Immature natural killer cell (primary cell): Measurements from ENCODE around the gene RAPGEF1. TPM values are rescaled to one million over a fixed set of nuclear protein-coding genes. Genes with fewer than 3 reads are reported as not detected.
"Not testable (repeated sequence)": the region's sequence is repeated elsewhere in the genome, so short reads cannot be mapped to it uniquely, and the experiment has no call there.

Experiments
- DNase-seq, 3 donors: peaks; one replicate each; pipeline ENCODE4 v3.0.0; 2022; ENCODE audit warnings: mixed read lengths in 1 of 3
- H3K27ac Mint-ChIP-seq, 6 donors: one replicate each; pipeline ENCODE4 v1.8.0; 2020; ENCODE audit warnings: mixed read lengths in 6 of 6, mild to moderate bottlenecking in 5 of 6, inconsistent platforms in 4 of 6, moderate library complexity in 3 of 6
- H3K27me3 Mint-ChIP-seq, 3 donors: one replicate each; pipeline ENCODE4 v1.8.0; 2020 to 2021; ENCODE audit warnings: low read depth in 3 of 3, mild to moderate bottlenecking in 3 of 3, mixed read lengths in 3 of 3, moderate library complexity in 3 of 3, inconsistent platforms in 1 of 3
- H3K36me3 Mint-ChIP-seq, 3 donors: one replicate each; pipeline ENCODE4 v1.8.0; 2020; ENCODE audit warnings: mixed read lengths in 3 of 3, inconsistent platforms in 2 of 3, mild to moderate bottlenecking in 2 of 3
- H3K4me1 Mint-ChIP-seq, 2 donors: one replicate each; pipeline ENCODE4 v1.8.0; 2020; ENCODE audit warnings: inconsistent platforms in 2 of 2, mild to moderate bottlenecking in 2 of 2, mixed read lengths in 2 of 2, moderate library complexity in 1 of 2
- H3K4me3 Mint-ChIP-seq, 5 donors: one replicate each; pipeline ENCODE4 v1.8.0; 2020; ENCODE audit warnings: mild to moderate bottlenecking in 5 of 5, mixed read lengths in 5 of 5, inconsistent platforms in 3 of 5, moderate library complexity in 3 of 5
- H3K9me3 Mint-ChIP-seq, 6 donors: one replicate each; pipeline ENCODE4 v1.8.0; 2020; ENCODE audit warnings: mild to moderate bottlenecking in 6 of 6, mixed read lengths in 6 of 6, inconsistent platforms in 4 of 6, moderate library complexity in 3 of 6
- polyA plus RNA-seq, 3 donors: library from polyadenylated mRNA; unstranded; fragments of 300-500 nt; fragmentation: Illumina TruSeq; gene quantifications; one replicate each; pipeline ENCODE4 v1.2.3, GENCODE V29; 2021

The RAPGEF1 gene
- polyA plus RNA-seq, 3 donors from 2014 or later = 1.2 to 15.8 (median 7.4) TPM

- not testable (repeated sequence) for H3K9me3 Mint-ChIP-seq, DNase-seq, H3K4me3 Mint-ChIP-seq, H3K36me3 Mint-ChIP-seq
- peaks cover 76 to 97% of the 10 kb centered on the region in 2 donors for H3K4me1 Mint-ChIP-seq
- peaks cover 0 to 11% (median 6%) of the 10 kb centered on the region in 3 donors for H3K27me3 Mint-ChIP-seq
- peak overlapping the region in 4 of 6 donors; percentile 47 to 97 (median 74) for H3K27ac Mint-ChIP-seq
Observed at GRCh38 chr9:131681108-131681507, 58.8 kb downstream of the RAPGEF1 start.

GRCh38 chr9:131679261-131680020, 60.4 kb downstream of the RAPGEF1 start:
- Mint-ChIP-seq H3K27me3 (peaks cover 0 to 7% (median 6%) of the 10 kb centered on the region in 3 donors), H3K27ac (peak overlapping the region; percentile 96 to 100 (median 96)), H3K36me3 (peaks cover 0 to 2% (median 0%) of the 10 kb centered on the region in 3 donors), H3K4me1 (peaks cover 80 to 97% of the 10 kb centered on the region in 2 donors), H3K9me3 (no peaks in the 10 kb centered on the region), H3K4me3 (peak overlapping the region in 2 of 5 donors; percentile 33 to 69)
- no peak for DNase-seq

- Mint-ChIP-seq H3K36me3 (peaks cover 0 to 2% (median 0%) of the 10 kb centered on the region in 3 donors), H3K4me3 (peak overlapping the region; percentile 69 to 92 (median 80)), H3K27me3 (peaks cover 0 to 7% (median 6%) of the 10 kb centered on the region in 3 donors)
Observed at GRCh38 chr9:131678499-131679111, 61.3 kb downstream of the RAPGEF1 start.

GRCh38 chr9:131677444-131678180, 62.3 kb downstream of the RAPGEF1 start:
- peak overlapping the region; percentile 96 to 100 (median 96) for H3K27ac Mint-ChIP-seq
- peak; percentile 40 to 47 (median 43) for DNase-seq
- no peaks in the 10 kb centered on the region for H3K9me3 Mint-ChIP-seq
- H3K4me3 Mint-ChIP-seq = peak overlapping the region; percentile 69 to 92 (median 80)
- peaks cover 0 to 2% (median 0%) of the 10 kb centered on the region in 3 donors for H3K36me3 Mint-ChIP-seq
- H3K4me1 Mint-ChIP-seq = peaks cover 94 to 100% of the 10 kb centered on the region in 2 donors
- H3K27me3 Mint-ChIP-seq = peaks cover 0 to 7% (median 6%) of the 10 kb centered on the region in 3 donors

More at GRCh38 chr9:131678499-131679111, 61.3 kb downstream of the RAPGEF1 start:
- DNase-seq = peak; percentile 69 to 80 (median 73)
- peaks cover 85 to 97% of the 10 kb centered on the region in 2 donors for H3K4me1 Mint-ChIP-seq
- H3K9me3 Mint-ChIP-seq = no peaks in the 10 kb centered on the region
- H3K27ac Mint-ChIP-seq = peak overlapping the region; percentile 96 to 100 (median 96)

- Mint-ChIP-seq H3K9me3 (no peaks in the 10 kb centered on the region), H3K4me3 (peak overlapping the region; percentile 69 to 92 (median 80)), H3K27me3 (peaks cover 0 to 7% (median 6%) of the 10 kb centered on the region in 3 donors), H3K27ac (peak overlapping the region; percentile 96 to 100 (median 96)), H3K36me3 (peaks cover 0 to 2% (median 0%) of the 10 kb centered on the region in 3 donors), H3K4me1 (peaks cover 97 to 100% of the 10 kb centered on the region in 2 donors)
- DNase-seq = no peak
Observed at GRCh38 chr9:131677049-131677443, 62.8 kb downstream of the RAPGEF1 start.

GRCh38 chr9:131676431-131676972, 63.4 kb downstream of the RAPGEF1 start:
- H3K4me3 Mint-ChIP-seq = peak overlapping the region; percentile 69 to 92 (median 80)
- peak overlapping the region; percentile 96 to 100 (median 96) for H3K27ac Mint-ChIP-seq
- H3K4me1 Mint-ChIP-seq = peaks cover 97 to 100% of the 10 kb centered on the region in 2 donors
- H3K27me3 Mint-ChIP-seq = peaks cover 0 to 7% (median 4%) of the 10 kb centered on the region in 3 donors
- H3K36me3 Mint-ChIP-seq = peaks cover 0 to 2% (median 0%) of the 10 kb centered on the region in 3 donors
- DNase-seq = no peak
- H3K9me3 Mint-ChIP-seq = no peaks in the 10 kb centered on the region

GRCh38 chr9:131675437-131676022, 64.3 kb downstream of the RAPGEF1 start:
- H3K4me1 Mint-ChIP-seq = peaks cover 99 to 100% of the 10 kb centered on the region in 2 donors
- peak overlapping the region; percentile 96 to 100 (median 96) for H3K27ac Mint-ChIP-seq
- no peak for DNase-seq
- peaks cover 0 to 2% (median 0%) of the 10 kb centered on the region in 3 donors for H3K36me3 Mint-ChIP-seq
- peak overlapping the region; percentile 69 to 92 (median 80) for H3K4me3 Mint-ChIP-seq
- H3K9me3 Mint-ChIP-seq = no peaks in the 10 kb centered on the region
- H3K27me3 Mint-ChIP-seq = peaks cover 0 to 9% (median 7%) of the 10 kb centered on the region in 3 donors

- Mint-ChIP-seq H3K27me3 (peaks cover 0 to 9% (median 8%) of the 10 kb centered on the region in 3 donors), H3K27ac (peak overlapping the region; percentile 96 to 100 (median 96)), H3K4me1 (peaks cover 99 to 100% of the 10 kb centered on the region in 2 donors), H3K36me3 (peaks cover 0 to 2% (median 0%) of the 10 kb centered on the region in 3 donors), H3K4me3 (peak overlapping the region; percentile 42 to 92 (median 63)), H3K9me3 (no peaks in the 10 kb centered on the region)
- no peak for DNase-seq
Observed at GRCh38 chr9:131674425-131675421, 65.2 kb downstream of the RAPGEF1 start.

GRCh38 chr9:131673531-131673930, 66.3 kb downstream of the RAPGEF1 start:
- peak overlapping the region in 1 of 5 donors; percentile 17 for H3K4me3 Mint-ChIP-seq

GRCh38 chr9:131673068-131673467, 66.8 kb downstream of the RAPGEF1 start:
- Mint-ChIP-seq H3K36me3 (peaks cover 0 to 2% (median 0%) of the 10 kb centered on the region in 3 donors), H3K27ac (peak overlapping the region; percentile 73 to 100 (median 93)), H3K4me1 (peaks cover 98 to 100% of the 10 kb centered on the region in 2 donors), H3K27me3 (peaks cover 0 to 11% (median 9%) of the 10 kb centered on the region in 3 donors), H3K9me3 (no peaks in the 10 kb centered on the region), H3K4me3 (peak overlapping the region in 2 of 5 donors; percentile 25 to 47)
- DNase-seq = no peak

More at GRCh38 chr9:131673531-131673930, 66.3 kb downstream of the RAPGEF1 start:
- H3K27ac Mint-ChIP-seq = peak overlapping the region; percentile 86 to 100 (median 88)
- H3K27me3 Mint-ChIP-seq = peaks cover 0 to 11% (median 9%) of the 10 kb centered on the region in 3 donors
- H3K9me3 Mint-ChIP-seq = no peaks in the 10 kb centered on the region
- DNase-seq = no peak
- peaks cover 99 to 100% of the 10 kb centered on the region in 2 donors for H3K4me1 Mint-ChIP-seq
- peaks cover 0 to 2% (median 0%) of the 10 kb centered on the region in 3 donors for H3K36me3 Mint-ChIP-seq

GRCh38 chr9:131672451-131672850, 67.4 kb downstream of the RAPGEF1 start:
- Mint-ChIP-seq H3K4me3 (peak overlapping the region in 1 of 5 donors; percentile 25), H3K9me3 (no peaks in the 10 kb centered on the region), H3K27ac (peak overlapping the region; percentile 86 to 100 (median 99)), H3K27me3 (peaks cover 2 to 16% (median 11%) of the 10 kb centered on the region in 3 donors), H3K4me1 (peaks cover 98 to 100% of the 10 kb centered on the region in 2 donors), H3K36me3 (peaks cover 0 to 2% (median 0%) of the 10 kb centered on the region in 3 donors)
- no peak for DNase-seq
